Measurements from ENCODE around the gene TRIM41. TPM values are rescaled to one million over a fixed set of nuclear protein-coding genes. Genes with fewer than 3 reads are reported as not detected.

The TRIM41 gene
- total and polyA plus RNA-seq, 2 experiments from 2014 or later = 6.2 to 8.7 TPM

DNA sequence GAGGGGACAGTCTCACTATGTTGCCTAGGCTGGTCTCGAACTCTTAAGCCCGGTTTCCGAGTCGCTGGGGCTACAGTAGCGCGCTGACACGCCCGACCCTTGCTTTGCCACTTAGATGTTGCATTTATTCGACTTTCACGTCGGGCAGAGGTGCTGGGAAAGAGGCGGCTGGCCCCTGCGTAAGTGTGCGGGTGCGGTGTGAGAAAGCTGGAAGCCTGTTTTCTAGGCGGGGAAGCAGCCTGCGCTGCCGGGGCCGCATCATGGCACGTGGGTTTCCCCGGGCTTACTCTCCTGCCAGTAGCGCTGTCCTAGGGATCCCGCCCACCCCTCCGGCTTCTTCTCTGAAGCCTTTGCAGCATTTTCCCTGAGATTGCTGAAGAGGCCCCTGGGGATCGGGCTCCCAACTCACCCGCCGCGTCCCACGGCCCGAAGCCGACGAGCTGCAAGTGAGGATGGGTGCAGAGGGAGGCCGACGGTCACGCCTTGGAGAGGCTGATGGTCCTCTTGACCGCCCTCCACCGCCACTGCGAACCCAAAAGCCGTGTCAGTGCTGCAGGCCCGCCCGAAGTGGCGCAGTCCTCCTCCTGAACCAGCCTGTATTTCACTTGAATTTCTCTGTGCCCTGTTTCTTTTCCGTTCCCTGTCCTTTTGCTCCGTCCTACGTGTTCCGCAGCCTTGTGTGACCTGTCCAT lies 5.8 kb upstream of the TRIM41 start:
- no peaks in the 10 kb centered on the region for H3K36me3 ChIP-seq (ENCODE audit: insufficient read depth)
- no peaks in the 10 kb centered on the region for H3K9me2 ChIP-seq (ENCODE audit: insufficient read depth)
- H2AFZ ChIP-seq = peak overlapping the region; percentile 97
- Mint-ChIP-seq H3K36me3 (ENCODE audit: low read depth) (peaks cover 9% of the 10 kb centered on the region; the same call in 1 of the 3 replicates), H3K9me3 (peaks cover 11% of the 10 kb centered on the region), H3K4me1 (peaks cover 16% of the 10 kb centered on the region), H3K27me3 (ENCODE audit: insufficient read depth, low read depth, poor library complexity) (peaks cover 51% of the 10 kb centered on the region), H3K4me3 (peak overlapping the region; percentile 83), H3K27ac (no peak overlapping the region)
- peaks cover 3% of the 10 kb centered on the region; the same call in 1 of the 2 replicates for H3K4me1 ChIP-seq (ENCODE audit: insufficient read depth)
- H4K20me1 ChIP-seq (replicated peaks; ENCODE audit: insufficient read depth) = no peaks in the 10 kb centered on the region; the same call in 1 of the 2 replicates
- peaks cover 12% of the 10 kb centered on the region for H3K27me3 ChIP-seq (ENCODE audit: insufficient read depth)
- H3K27ac ChIP-seq (ENCODE audit: low read depth) = no peak overlapping the region
- TF ChIP-seq, protein P1, sequence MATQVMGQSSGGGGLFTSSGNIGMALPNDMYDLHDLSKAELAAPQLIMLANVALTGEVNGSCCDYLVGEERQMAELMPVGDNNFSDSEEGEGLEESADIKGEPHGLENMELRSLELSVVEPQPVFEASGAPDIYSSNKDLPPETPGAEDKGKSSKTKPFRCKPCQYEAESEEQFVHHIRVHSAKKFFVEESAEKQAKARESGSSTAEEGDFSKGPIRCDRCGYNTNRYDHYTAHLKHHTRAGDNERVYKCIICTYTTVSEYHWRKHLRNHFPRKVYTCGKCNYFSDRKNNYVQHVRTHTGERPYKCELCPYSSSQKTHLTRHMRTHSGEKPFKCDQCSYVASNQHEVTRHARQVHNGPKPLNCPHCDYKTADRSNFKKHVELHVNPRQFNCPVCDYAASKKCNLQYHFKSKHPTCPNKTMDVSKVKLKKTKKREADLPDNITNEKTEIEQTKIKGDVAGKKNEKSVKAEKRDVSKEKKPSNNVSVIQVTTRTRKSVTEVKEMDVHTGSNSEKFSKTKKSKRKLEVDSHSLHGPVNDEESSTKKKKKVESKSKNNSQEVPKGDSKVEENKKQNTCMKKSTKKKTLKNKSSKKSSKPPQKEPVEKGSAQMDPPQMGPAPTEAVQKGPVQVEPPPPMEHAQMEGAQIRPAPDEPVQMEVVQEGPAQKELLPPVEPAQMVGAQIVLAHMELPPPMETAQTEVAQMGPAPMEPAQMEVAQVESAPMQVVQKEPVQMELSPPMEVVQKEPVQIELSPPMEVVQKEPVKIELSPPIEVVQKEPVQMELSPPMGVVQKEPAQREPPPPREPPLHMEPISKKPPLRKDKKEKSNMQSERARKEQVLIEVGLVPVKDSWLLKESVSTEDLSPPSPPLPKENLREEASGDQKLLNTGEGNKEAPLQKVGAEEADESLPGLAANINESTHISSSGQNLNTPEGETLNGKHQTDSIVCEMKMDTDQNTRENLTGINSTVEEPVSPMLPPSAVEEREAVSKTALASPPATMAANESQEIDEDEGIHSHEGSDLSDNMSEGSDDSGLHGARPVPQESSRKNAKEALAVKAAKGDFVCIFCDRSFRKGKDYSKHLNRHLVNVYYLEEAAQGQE (IDR thresholded peaks at IDR 0.05; ENCODE audit: unreplicated experiment) = no peak
- TF ChIP-seq POLR2AphosphoS5 (IDR thresholded peaks at IDR 0.05; ENCODE audit: low read depth) = no peak
- peak overlapping the region; percentile 63 for H3K4me3 ChIP-seq
- H3K4me2 ChIP-seq = peak overlapping the region; percentile 84
- ATAC-seq (peak; percentile 16), DNase-seq (ENCODE audit: low spot score) (peak; percentile 77)
- no peaks in the 10 kb centered on the region for H3K79me2 ChIP-seq (replicated peaks; ENCODE audit: insufficient read depth)
- H3F3A ChIP-seq (replicated peaks; ENCODE audit: low read depth) = peaks cover 17% of the 10 kb centered on the region

DNA sequence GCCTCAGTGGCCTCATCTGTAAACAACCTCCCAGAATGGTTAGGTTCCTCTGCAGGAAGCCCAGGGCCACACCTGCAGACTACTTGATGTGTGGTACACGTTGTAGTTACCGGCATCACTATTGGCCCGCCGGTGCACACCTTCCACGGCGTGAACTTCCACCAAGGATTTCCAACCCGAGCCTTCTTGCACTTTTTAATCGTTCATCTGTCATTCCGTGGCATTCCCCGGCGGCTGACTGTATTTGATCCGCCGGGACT lies 5.3 kb upstream of the TRIM41 start:
- Mint-ChIP-seq H3K4me3 (peak overlapping the region; percentile 83), H3K36me3 (ENCODE audit: low read depth) (peaks cover 12% of the 10 kb centered on the region; the same call in 1 of the 3 replicates), H3K9me3 (peaks cover 16% of the 10 kb centered on the region), H3K27me3 (ENCODE audit: insufficient read depth, low read depth, poor library complexity) (peaks cover 55% of the 10 kb centered on the region), H3K27ac (no peak overlapping the region), H3K4me1 (peaks cover 16% of the 10 kb centered on the region)
- Histone ChIP-seq H3K9me2 (ENCODE audit: insufficient read depth) (no peaks in the 10 kb centered on the region), H3K27ac (ENCODE audit: low read depth) (no peak overlapping the region), H3K4me3 (peak overlapping the region; percentile 63), H3K4me2 (peak overlapping the region; percentile 84), H3K36me3 (ENCODE audit: insufficient read depth) (no peaks in the 10 kb centered on the region), H3K4me1 (ENCODE audit: insufficient read depth) (peaks cover 3% of the 10 kb centered on the region; the same call in 1 of the 2 replicates), H3F3A (replicated peaks; ENCODE audit: low read depth) (peaks cover 17% of the 10 kb centered on the region), H3K79me2 (replicated peaks; ENCODE audit: insufficient read depth) (no peaks in the 10 kb centered on the region), H2AFZ (peak overlapping the region; percentile 97), H3K27me3 (ENCODE audit: insufficient read depth) (peaks cover 12% of the 10 kb centered on the region), H4K20me1 (replicated peaks; ENCODE audit: insufficient read depth) (no peaks in the 10 kb centered on the region; the same call in 1 of the 2 replicates)
- ATAC-seq (peak; percentile 0), DNase-seq (ENCODE audit: low spot score) (no peak)
- no peak for TF ChIP-seq JUNB (IDR thresholded peaks at IDR 0.05; ENCODE audit: unreplicated experiment)
- no peak for TF ChIP-seq STAT1 (IDR thresholded peaks at IDR 0.05; ENCODE audit: unreplicated experiment)
- TF ChIP-seq POLR2AphosphoS5 (IDR thresholded peaks at IDR 0.05; ENCODE audit: low read depth) = no peak
- TF ChIP-seq, protein P1 (IDR thresholded peaks at IDR 0.05; ENCODE audit: unreplicated experiment) = no peak
- TF ChIP-seq, protein P2, sequence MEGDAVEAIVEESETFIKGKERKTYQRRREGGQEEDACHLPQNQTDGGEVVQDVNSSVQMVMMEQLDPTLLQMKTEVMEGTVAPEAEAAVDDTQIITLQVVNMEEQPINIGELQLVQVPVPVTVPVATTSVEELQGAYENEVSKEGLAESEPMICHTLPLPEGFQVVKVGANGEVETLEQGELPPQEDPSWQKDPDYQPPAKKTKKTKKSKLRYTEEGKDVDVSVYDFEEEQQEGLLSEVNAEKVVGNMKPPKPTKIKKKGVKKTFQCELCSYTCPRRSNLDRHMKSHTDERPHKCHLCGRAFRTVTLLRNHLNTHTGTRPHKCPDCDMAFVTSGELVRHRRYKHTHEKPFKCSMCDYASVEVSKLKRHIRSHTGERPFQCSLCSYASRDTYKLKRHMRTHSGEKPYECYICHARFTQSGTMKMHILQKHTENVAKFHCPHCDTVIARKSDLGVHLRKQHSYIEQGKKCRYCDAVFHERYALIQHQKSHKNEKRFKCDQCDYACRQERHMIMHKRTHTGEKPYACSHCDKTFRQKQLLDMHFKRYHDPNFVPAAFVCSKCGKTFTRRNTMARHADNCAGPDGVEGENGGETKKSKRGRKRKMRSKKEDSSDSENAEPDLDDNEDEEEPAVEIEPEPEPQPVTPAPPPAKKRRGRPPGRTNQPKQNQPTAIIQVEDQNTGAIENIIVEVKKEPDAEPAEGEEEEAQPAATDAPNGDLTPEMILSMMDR (conservative IDR thresholded peaks at IDR 0.05; ENCODE audit: low read depth in 2 of 2) = no peak
- TF ChIP-seq ZNF331 (CRISPR knock-in tag; IDR thresholded peaks at IDR 0.05; ENCODE audit: low read depth) = no peak

Data from GM23338 (cell line).